Coronary artery (tissue), 2 donors: ENCODE data around the gene ISG15.
"Not testable (repeated sequence)": the region's sequence is repeated elsewhere in the genome, so short reads cannot be mapped to it uniquely, and the experiment has no call there.

Experiments used
- DNase-seq: peaks from one replicate; pipeline ENCODE4 v3.0.0-alpha.2; 2017; ENCODE audit warnings: low spot score
- H3K27ac ChIP-seq, 2 donors: fragments of 200-600 bp; sonication (generic); one replicate each; pipeline ENCODE4 v1.5.1; 2016 to 2019
- H3K4me3 ChIP-seq: fragments of 200-600 bp; sonication (generic); 2 replicates; pipeline ENCODE4 v1.5.1; 2016; ENCODE audit warnings: mild to moderate bottlenecking, moderate library complexity
- CTCF ChIP-seq: fragments of 200-600 bp; sonication (generic); IDR thresholded peaks from one replicate; pipeline ENCODE4 v1.5.1; 2019; ENCODE audit warnings: antibody characterized with exemption

Gene ISG15

GRCh38 chr1:1003618-1004419 is 9.5 kb upstream of the ISG15 start:
- TF ChIP-seq CTCF: no peak
- no peak overlapping the region for H3K27ac ChIP-seq
- no peak overlapping the region for H3K4me3 ChIP-seq
- DNase-seq: no peak

GRCh38 chr1:1004420-1004779 is 8.9 kb upstream of the ISG15 start:
- Histone ChIP-seq H3K4me3 (no peak overlapping the region), H3K27ac (no peak overlapping the region)
- TF ChIP-seq CTCF: no peak
- no peak for DNase-seq

GRCh38 chr1:1004780-1005697 is 8.3 kb upstream of the ISG15 start:
- H3K4me3 ChIP-seq: no peak overlapping the region
- DNase-seq: peak; percentile 74
- TF ChIP-seq CTCF: no peak
- no peak overlapping the region for H3K27ac ChIP-seq

- peak; percentile 71 for DNase-seq
- Histone ChIP-seq H3K27ac (no peak overlapping the region), H3K4me3 (no peak overlapping the region)
- TF ChIP-seq CTCF: no peak
These were observed 7.5 kb upstream of the ISG15 start for GRCh38 chr1:1005774-1006304.

- H3K4me3 ChIP-seq: no peak overlapping the region
- peak; percentile 68 for DNase-seq
- TF ChIP-seq CTCF: no peak
- no peak overlapping the region for H3K27ac ChIP-seq
These were observed 6.8 kb upstream of the ISG15 start for GRCh38 chr1:1006305-1007159.

GRCh38 chr1:1010131-1010530 is 3.2 kb upstream of the ISG15 start:
- H3K4me3 ChIP-seq, H3K27ac ChIP-seq, DNase-seq: not testable (repeated sequence)
